ENCODE results near the gene CRNKL1. TPM values are rescaled to one million over a fixed set of nuclear protein-coding genes. Genes with fewer than 3 reads are reported as not detected.

Gene CRNKL1
- total RNA-seq, result 10 to 100 TPM; 13.4 to 21.5 (median 17.5) TPM
- polyA plus RNA-seq, result 10 to 100 TPM; 11.4 to 12.7 TPM
- long read RNA-seq, donor 1, full-length matches to known transcripts, result 16 of 29 reads
- long read RNA-seq, donor 1, partial matches to known transcripts, result 11 of 29 reads
- long read RNA-seq, donor 1, other reads (novel, unspliced or antisense), result 2 of 29 reads
- long read RNA-seq, donor 2, full-length matches to known transcripts, result 56 of 73 reads
- long read RNA-seq, donor 2, partial matches to known transcripts, result 14 of 73 reads
- long read RNA-seq, donor 2, other reads (novel, unspliced or antisense), result 3 of 73 reads
- long read RNA-seq, donor 3, full-length matches to known transcripts, result 29 of 48 reads
- long read RNA-seq, donor 3, partial matches to known transcripts, result 16 of 48 reads
- long read RNA-seq, donor 3, other reads (novel, unspliced or antisense), result 3 of 48 reads

- DNase-seq (peak; percentile 96 to 98 (median 97)), ATAC-seq (peak; percentile 95 to 99 (median 98))
- no peaks in the 10 kb centered on the region for H3K9me3 ChIP-seq
- TF ChIP-seq POLR2A (IDR thresholded peaks at IDR 0.05), result peak in 1 of 2 donors; percentile 20
- TF ChIP-seq, protein P1, sequence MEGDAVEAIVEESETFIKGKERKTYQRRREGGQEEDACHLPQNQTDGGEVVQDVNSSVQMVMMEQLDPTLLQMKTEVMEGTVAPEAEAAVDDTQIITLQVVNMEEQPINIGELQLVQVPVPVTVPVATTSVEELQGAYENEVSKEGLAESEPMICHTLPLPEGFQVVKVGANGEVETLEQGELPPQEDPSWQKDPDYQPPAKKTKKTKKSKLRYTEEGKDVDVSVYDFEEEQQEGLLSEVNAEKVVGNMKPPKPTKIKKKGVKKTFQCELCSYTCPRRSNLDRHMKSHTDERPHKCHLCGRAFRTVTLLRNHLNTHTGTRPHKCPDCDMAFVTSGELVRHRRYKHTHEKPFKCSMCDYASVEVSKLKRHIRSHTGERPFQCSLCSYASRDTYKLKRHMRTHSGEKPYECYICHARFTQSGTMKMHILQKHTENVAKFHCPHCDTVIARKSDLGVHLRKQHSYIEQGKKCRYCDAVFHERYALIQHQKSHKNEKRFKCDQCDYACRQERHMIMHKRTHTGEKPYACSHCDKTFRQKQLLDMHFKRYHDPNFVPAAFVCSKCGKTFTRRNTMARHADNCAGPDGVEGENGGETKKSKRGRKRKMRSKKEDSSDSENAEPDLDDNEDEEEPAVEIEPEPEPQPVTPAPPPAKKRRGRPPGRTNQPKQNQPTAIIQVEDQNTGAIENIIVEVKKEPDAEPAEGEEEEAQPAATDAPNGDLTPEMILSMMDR (IDR thresholded peaks at IDR 0.05), result peak in 1 of 12 donors; percentile 6
- peak within 1 kb of the TSS; percentile 67 to 99 (median 88) for H3K4me3 ChIP-seq
- peak within 1 kb of the TSS; percentile 54 to 83 (median 79) for H3K27ac ChIP-seq
- no peaks in the 10 kb centered on the region for H3K27me3 ChIP-seq
- H3K36me3 ChIP-seq, result peaks cover 0 to 33% (median 32%) of the 10 kb centered on the region in 9 donors
- intact Hi-C loops (cut with DNase I), result loop anchor here in 4 of 10 donors (2.0 to 5.0 kb wide), 2 partner anchors 35 to 358 kb away; partner anchors contain the start of gene NAA20 (in 3 of the 4)
- 0% methylated on average over 40 to 67 of the region's 67 CpGs for WGBS, 4 donors
- peaks cover 0 to 20% (median 12%) of the 10 kb centered on the region in 12 donors for H3K4me1 ChIP-seq
Measured at GRCh38 chr20:20052074-20052970, at the start of gene CRNKL1, which contains the start of gene CFAP61. Gene CRNKL1, minus strand, starts transcription at chr20:20052466. Its CDS starts 124 bp downstream, at chr20:20052342. Gene CFAP61, plus strand, starts transcription at chr20:20052532. Its CDS starts 4,122 bp downstream, at chr20:20056654.

- DNase-seq (no peak), ATAC-seq (no peak)
- peaks cover 0 to 5% (median 0%) of the 10 kb centered on the region in 9 donors for H3K36me3 ChIP-seq
- H3K9me3 ChIP-seq, result no peaks in the 10 kb centered on the region
- intact Hi-C loops (cut with DNase I), result loop anchor here in 1 of 10 donors (5.0 kb wide), 1 partner anchor 51 kb away; no protein-coding TSS in a partner anchor
- H3K27ac ChIP-seq, result no peak overlapping the region
- peaks cover 0 to 16% (median 2%) of the 10 kb centered on the region in 12 donors for H3K4me1 ChIP-seq
- TF ChIP-seq POLR2A (IDR thresholded peaks at IDR 0.05), result no peak
- H3K4me3 ChIP-seq, result no peak overlapping the region
- peaks cover 0 to 5% (median 0%) of the 10 kb centered on the region in 9 donors for H3K27me3 ChIP-seq
Measured at GRCh38 chr20:20100881-20101280, 48.6 kb upstream of the CRNKL1 start.

- Histone ChIP-seq H3K27ac (peak overlapping the region in 6 of 12 donors; percentile 17 to 60 (median 44)), H3K4me3 (no peak overlapping the region)
Measured at GRCh38 chr20:20096421-20096820, 44.2 kb upstream of the CRNKL1 start.

More at GRCh38 chr20:20096421-20096820, 44.2 kb upstream of the CRNKL1 start:
- TF ChIP-seq, protein P1 (IDR thresholded peaks at IDR 0.05), result no peak
- TF ChIP-seq POLR2A (IDR thresholded peaks at IDR 0.05), result no peak
- ATAC-seq (peak; percentile 18 to 67 (median 44)), DNase-seq (peak in 3 of 5 donors; percentile 27 to 32 (median 29))
- Histone ChIP-seq H3K4me1 (peaks cover 0 to 6% (median 0%) of the 10 kb centered on the region in 12 donors), H3K36me3 (peaks cover 0 to 17% (median 0%) of the 10 kb centered on the region in 9 donors), H3K27me3 (peaks cover 0 to 9% (median 0%) of the 10 kb centered on the region in 9 donors), H3K9me3 (no peaks in the 10 kb centered on the region)
- WGBS, 4 donors, result 65 to 85% (median 77%) methylated on average over 11 of the region's 11 CpGs
- intact Hi-C loops (cut with DNase I), result no loop called here
